IPS-20b (cell line): ENCODE measurements around the gene TFIP11.

Experiments used
- H3K27ac ChIP-seq: one replicate; pipeline ENCODE4 v1.5.1; 2013; ENCODE audit warnings: low read length
- H3K27me3 ChIP-seq: 2 replicates; pipeline ENCODE4 v1.6.1; 2013; ENCODE audit warnings: mild to moderate bottlenecking, low read length, inconsistent platforms; ENCODE audit not compliant: insufficient read depth
- H3K36me3 ChIP-seq: 2 replicates; pipeline ENCODE4 v1.6.1; 2013; ENCODE audit warnings: low read depth, mild to moderate bottlenecking, inconsistent platforms, low read length, moderate library complexity; ENCODE audit not compliant: insufficient read depth
- H3K4me1 ChIP-seq: 2 replicates; pipeline ENCODE4 v1.6.1; 2013; ENCODE audit warnings: mild to moderate bottlenecking, control low read depth, inconsistent platforms, low read length, moderate library complexity; ENCODE audit not compliant: insufficient read depth
- H3K4me3 ChIP-seq: 2 replicates; pipeline ENCODE4 v1.5.1; 2013; ENCODE audit warnings: mild to moderate bottlenecking, low read length, inconsistent platforms
- H3K9ac ChIP-seq: 2 replicates; pipeline ENCODE4 v1.6.1; 2013; ENCODE audit warnings: low read depth, mild to moderate bottlenecking, inconsistent platforms, low read length, moderate library complexity
- H3K9me3 ChIP-seq: 2 replicates; pipeline ENCODE4 v1.6.1; 2013; ENCODE audit warnings: mild to moderate bottlenecking, low read depth, low read length, inconsistent platforms; ENCODE audit not compliant: insufficient read depth

TFIP11 gene

DNA sequence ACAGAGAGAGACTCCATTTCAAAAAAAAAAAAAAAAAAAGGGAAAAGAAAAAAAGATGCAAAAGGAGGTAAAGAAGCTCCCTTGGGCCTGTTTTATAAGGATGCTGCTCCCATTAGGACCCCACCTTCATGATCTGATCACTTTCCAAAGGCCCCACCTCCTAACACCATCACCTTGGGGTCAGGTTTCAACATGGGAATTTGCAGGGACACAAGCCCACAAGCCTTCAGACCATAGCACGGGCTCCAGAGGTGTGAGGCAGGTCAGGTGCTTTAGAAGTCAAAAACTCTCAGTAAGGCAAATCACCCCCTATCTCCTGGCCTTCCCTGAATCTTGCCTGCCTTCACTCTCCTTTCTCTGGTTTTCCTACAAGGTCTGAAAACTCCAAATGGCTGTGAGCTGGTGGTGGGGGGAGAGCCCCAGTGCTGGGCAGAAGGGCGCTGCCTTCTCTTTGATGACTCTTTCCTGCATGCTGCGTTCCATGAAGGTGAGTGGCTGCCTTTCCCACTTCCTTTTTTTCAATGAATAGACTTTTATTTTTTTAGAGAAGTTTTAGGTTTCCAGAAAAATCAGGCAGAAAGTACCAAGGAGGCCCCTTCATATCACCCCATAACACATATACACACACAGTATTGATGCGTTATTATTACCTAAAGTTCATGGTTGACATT is 70.1 kb downstream of the TFIP11 start:
- no peak overlapping the region for H3K4me3 ChIP-seq
- peaks cover 19% of the 10 kb centered on the region; the same call in 1 of the 2 replicates for H3K36me3 ChIP-seq
- H3K4me1 ChIP-seq = no peaks in the 10 kb centered on the region
- H3K9me3 ChIP-seq = no peaks in the 10 kb centered on the region
- H3K9ac ChIP-seq = no peak overlapping the region
- H3K27ac ChIP-seq = no peak overlapping the region
- no peaks in the 10 kb centered on the region for H3K27me3 ChIP-seq
